HepG2 (cell line): Measurements from ENCODE around the gene KLHL33. TPM values are rescaled to one million over a fixed set of nuclear protein-coding genes. Genes with fewer than 3 reads are reported as not detected.

Experiments
- ASH2L ChIP-seq: fragments of 300-600, 200-600 bp; sonication (generic); IDR thresholded peaks from 2 replicates; pipeline ENCODE4 v1.7.0; 2017; ENCODE audit warnings: low read depth, mild to moderate bottlenecking, moderate library complexity, mixed read lengths, low read length; ENCODE audit not compliant: insufficient read length
- BCL6 ChIP-seq: IDR thresholded peaks from 2 replicates; pipeline ENCODE4 v1.6.1; 2016; ENCODE audit warnings: missing genetic modification reagents, missing compliant biosample characterization
- ETV6 ChIP-seq: sonication (generic); formaldehyde crosslinking; conservative IDR thresholded peaks from 2 replicates; pipeline ENCODE4 v1.4.0; 2020; ENCODE audit warnings: missing genetic modification reagents
- HDAC1 ChIP-seq: sonication (generic); formaldehyde crosslinking; IDR thresholded peaks from 2 replicates; pipeline ENCODE4 v1.5.1; 2020; ENCODE audit warnings: mild to moderate bottlenecking, missing genetic modification reagents
- KDM6A ChIP-seq: IDR thresholded peaks from 2 replicates; pipeline ENCODE4 v1.6.1; 2016; ENCODE audit warnings: low read depth
- KMT2A ChIP-seq: sonication (generic); formaldehyde crosslinking; IDR thresholded peaks from 2 replicates; pipeline ENCODE4 v1.4.0; 2020; ENCODE audit warnings: missing genetic modification reagents
- MYNN ChIP-seq: sonication (generic); formaldehyde crosslinking; IDR thresholded peaks from 2 replicates; pipeline ENCODE4 v1.4.0; 2020; ENCODE audit warnings: mild to moderate bottlenecking, low read depth, missing genetic modification reagents
- PLRG1 ChIP-seq: fragments of 450-650 bp; conservative IDR thresholded peaks from 2 replicates; pipeline ENCODE4 v1.6.1; 2016
- RARA ChIP-seq: IDR thresholded peaks from 2 replicates; pipeline ENCODE4 v1.6.1; 2016; ENCODE audit warnings: missing genetic modification reagents, missing compliant biosample characterization
- SCMH1 ChIP-seq: sonication (generic); formaldehyde crosslinking; IDR thresholded peaks from 2 replicates; pipeline ENCODE4 v1.9.0; 2021; ENCODE audit warnings: missing genetic modification reagents, mild to moderate bottlenecking, borderline replicate concordance
- ZFP1 ChIP-seq: IDR thresholded peaks from 2 replicates; pipeline ENCODE4 v1.6.1; 2016
- ZMYM2 ChIP-seq: sonication (generic); formaldehyde crosslinking; IDR thresholded peaks from 2 replicates; pipeline ENCODE4 v1.8.0; 2022; ENCODE audit warnings: mild to moderate bottlenecking, missing genetic modification reagents
- ZNF121 ChIP-seq: sonication (generic); formaldehyde crosslinking; IDR thresholded peaks from 2 replicates; pipeline ENCODE4 v1.5.0; 2020; ENCODE audit warnings: mild to moderate bottlenecking, missing genetic modification reagents
- ZNF136 ChIP-seq: sonication (generic); formaldehyde crosslinking; IDR thresholded peaks from 2 replicates; pipeline ENCODE4 v1.8.1; 2022; ENCODE audit warnings: low read depth, mild to moderate bottlenecking, moderate library complexity, missing genetic modification reagents
- ZNF446 ChIP-seq: sonication (generic); formaldehyde crosslinking; IDR thresholded peaks from 2 replicates; pipeline ENCODE4 v1.5.0; 2020; ENCODE audit warnings: mild to moderate bottlenecking, missing genetic modification reagents
- ZNF724P ChIP-seq: sonication (generic); formaldehyde crosslinking; IDR thresholded peaks from 2 replicates; pipeline ENCODE4 v1.8.0; 2022; ENCODE audit warnings: missing genetic modification reagents, borderline replicate concordance
- ZNF75D ChIP-seq: sonication (generic); formaldehyde crosslinking; IDR thresholded peaks from 2 replicates; pipeline ENCODE4 v1.8.1; 2023; ENCODE audit warnings: missing genetic modification reagents, mild to moderate bottlenecking, borderline replicate concordance
- polyA plus RNA-seq, 8 experiments: library from polyadenylated mRNA; depleted of rRNA in 3 of 8; stranded (reverse) in 7 of 8; unstranded in 1 of 8; fragments of >200 nt; fragmentation: Illumina TruSeq in 4 of 8; extraction: Trizol in 4 of 8; gene quantifications; 2 replicates each; pipeline versions ENCODE4 v1.2.1 to v1.2.3, GENCODE V29; 2011 to 2016; ENCODE audit warnings: low read depth in 4 of 8, missing spikeins in 1 of 8, mixed read lengths in 1 of 8; ENCODE audit not compliant: insufficient read depth in 1 of 8
- total RNA-seq, 5 experiments: library from RNA; depleted of rRNA; stranded (reverse); fragments of >200 nt; fragmentation: Illumina TruSeq; extraction: Trizol; gene quantifications; 2 replicates each; pipeline ENCODE4 v1.2.3, GENCODE V29; 2016; ENCODE audit warnings: low read depth in 1 of 5
- TF ChIP-seq, protein P1 (sequence below): sonication (generic); formaldehyde crosslinking; IDR thresholded peaks from 2 replicates; pipeline ENCODE4 v1.4.0; 2020; ENCODE audit warnings: missing genetic modification reagents, borderline replicate concordance
- TF ChIP-seq, protein P2 (sequence below): IDR thresholded peaks from 2 replicates; pipeline ENCODE4 v1.6.1; 2018; ENCODE audit warnings: missing genetic modification reagents, mild to moderate bottlenecking, missing compliant biosample characterization
- TF ChIP-seq, protein P3 (sequence below): sonication (generic); formaldehyde crosslinking; IDR thresholded peaks from 2 replicates; pipeline ENCODE4 v1.4.0; 2020; ENCODE audit warnings: missing genetic modification reagents
- TF ChIP-seq, protein P4 (sequence below): IDR thresholded peaks from 2 replicates; pipeline ENCODE4 v1.6.1; 2016; ENCODE audit warnings: low read depth, borderline replicate concordance
- TF ChIP-seq, protein P5 (sequence below): IDR thresholded peaks from 2 replicates; pipeline ENCODE4 v1.6.1; 2012; ENCODE audit warnings: low read depth, low read length, improper control_type of control experiment
- TF ChIP-seq, protein P6 (sequence below): sonication (generic); formaldehyde crosslinking; IDR thresholded peaks from 2 replicates; pipeline ENCODE4 v1.5.1; 2020; ENCODE audit warnings: missing genetic modification reagents, mild to moderate bottlenecking, borderline replicate concordance

Gene KLHL33
- total and polyA plus RNA-seq, 2 of the 13 experiments (the other 11 are each of a cell fraction or from before 2014, with no cell fraction given): not detected

DNA sequence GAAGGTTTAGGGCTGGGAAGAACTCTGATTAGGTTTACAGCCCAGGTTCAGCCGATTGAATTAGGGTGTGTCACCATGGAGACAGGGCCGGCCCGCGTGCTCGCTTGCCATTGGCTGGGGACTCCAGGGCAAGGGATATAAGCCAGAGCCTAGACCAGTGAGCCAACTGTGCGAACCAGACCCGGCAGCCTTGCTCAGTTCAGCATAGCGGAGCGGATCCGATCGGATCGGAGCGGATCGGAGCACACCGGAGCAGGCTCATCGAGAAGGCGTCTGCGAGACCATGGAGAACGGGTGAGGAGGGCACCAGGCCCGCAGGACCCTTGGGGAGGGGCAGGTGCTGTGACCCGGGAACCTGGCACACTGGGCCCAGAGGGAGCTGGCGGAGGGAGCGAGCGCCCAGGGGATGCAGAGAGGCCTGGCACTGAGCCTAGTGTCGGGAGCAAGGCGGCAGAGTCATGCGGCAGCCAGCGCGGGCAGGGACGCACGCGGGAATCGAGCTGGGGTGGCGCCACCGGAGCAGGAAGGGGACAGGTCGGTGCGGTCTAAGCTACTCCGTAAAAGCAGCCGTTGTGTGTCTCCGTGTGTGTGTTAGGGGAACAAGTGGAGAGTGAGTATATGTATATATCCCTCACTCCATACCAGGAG lies 33.4 kb upstream of the KLHL33 start, which contains the start of gene PNP (continued):
- TF ChIP-seq HDAC1 (CRISPR knock-in tag) (peak; percentile 87), ZNF121 (CRISPR knock-in tag) (no peak), ETV6 (CRISPR knock-in tag) (peak; percentile 91), KMT2A (CRISPR knock-in tag) (peak; percentile 84), ZMYM2 (CRISPR knock-in tag) (peak; percentile 47; the same call in 1 of the 2 replicates), PLRG1 (no peak), ZNF724P (peak; percentile 92; the same call in 1 of the 2 replicates), SCMH1 (CRISPR knock-in tag) (no peak), BCL6 (CRISPR knock-in tag) (peak; percentile 71; the same call in 1 of the 2 replicates), ZNF75D (CRISPR knock-in tag) (no peak), ZNF136 (CRISPR knock-in tag) (peak; percentile 80; the same call in 1 of the 2 replicates), RARA (CRISPR knock-in tag) (no peak; the same call in 1 of the 2 replicates), ZNF446 (CRISPR knock-in tag) (peak; percentile 10; the same call in 1 of the 2 replicates), ZFP1 (no peak), KDM6A (no peak), MYNN (CRISPR knock-in tag) (0 out of 2 replicates have a peak, but pooled peaks have one; percentile 87), ASH2L (peak; percentile 70)
- TF ChIP-seq, protein P1, sequence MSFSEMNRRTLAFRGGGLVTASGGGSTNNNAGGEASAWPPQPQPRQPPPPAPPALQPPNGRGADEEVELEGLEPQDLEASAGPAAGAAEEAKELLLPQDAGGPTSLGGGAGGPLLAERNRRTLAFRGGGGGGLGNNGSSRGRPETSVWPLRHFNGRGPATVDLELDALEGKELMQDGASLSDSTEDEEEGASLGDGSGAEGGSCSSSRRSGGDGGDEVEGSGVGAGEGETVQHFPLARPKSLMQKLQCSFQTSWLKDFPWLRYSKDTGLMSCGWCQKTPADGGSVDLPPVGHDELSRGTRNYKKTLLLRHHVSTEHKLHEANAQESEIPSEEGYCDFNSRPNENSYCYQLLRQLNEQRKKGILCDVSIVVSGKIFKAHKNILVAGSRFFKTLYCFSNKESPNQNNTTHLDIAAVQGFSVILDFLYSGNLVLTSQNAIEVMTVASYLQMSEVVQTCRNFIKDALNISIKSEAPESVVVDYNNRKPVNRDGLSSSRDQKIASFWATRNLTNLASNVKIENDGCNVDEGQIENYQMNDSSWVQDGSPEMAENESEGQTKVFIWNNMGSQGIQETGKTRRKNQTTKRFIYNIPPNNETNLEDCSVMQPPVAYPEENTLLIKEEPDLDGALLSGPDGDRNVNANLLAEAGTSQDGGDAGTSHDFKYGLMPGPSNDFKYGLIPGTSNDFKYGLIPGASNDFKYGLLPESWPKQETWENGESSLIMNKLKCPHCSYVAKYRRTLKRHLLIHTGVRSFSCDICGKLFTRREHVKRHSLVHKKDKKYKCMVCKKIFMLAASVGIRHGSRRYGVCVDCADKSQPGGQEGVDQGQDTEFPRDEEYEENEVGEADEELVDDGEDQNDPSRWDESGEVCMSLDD (CRISPR knock-in tag): no peak
- TF ChIP-seq, protein P2, sequence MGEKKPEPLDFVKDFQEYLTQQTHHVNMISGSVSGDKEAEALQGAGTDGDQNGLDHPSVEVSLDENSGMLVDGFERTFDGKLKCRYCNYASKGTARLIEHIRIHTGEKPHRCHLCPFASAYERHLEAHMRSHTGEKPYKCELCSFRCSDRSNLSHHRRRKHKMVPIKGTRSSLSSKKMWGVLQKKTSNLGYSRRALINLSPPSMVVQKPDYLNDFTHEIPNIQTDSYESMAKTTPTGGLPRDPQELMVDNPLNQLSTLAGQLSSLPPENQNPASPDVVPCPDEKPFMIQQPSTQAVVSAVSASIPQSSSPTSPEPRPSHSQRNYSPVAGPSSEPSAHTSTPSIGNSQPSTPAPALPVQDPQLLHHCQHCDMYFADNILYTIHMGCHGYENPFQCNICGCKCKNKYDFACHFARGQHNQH (CRISPR knock-in tag): peak; percentile 71
- TF ChIP-seq, protein P3, sequence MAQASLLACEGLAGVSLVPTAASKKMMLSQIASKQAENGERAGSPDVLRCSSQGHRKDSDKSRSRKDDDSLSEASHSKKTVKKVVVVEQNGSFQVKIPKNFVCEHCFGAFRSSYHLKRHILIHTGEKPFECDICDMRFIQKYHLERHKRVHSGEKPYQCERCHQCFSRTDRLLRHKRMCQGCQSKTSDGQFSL (CRISPR knock-in tag): no peak
- TF ChIP-seq, protein P4, sequence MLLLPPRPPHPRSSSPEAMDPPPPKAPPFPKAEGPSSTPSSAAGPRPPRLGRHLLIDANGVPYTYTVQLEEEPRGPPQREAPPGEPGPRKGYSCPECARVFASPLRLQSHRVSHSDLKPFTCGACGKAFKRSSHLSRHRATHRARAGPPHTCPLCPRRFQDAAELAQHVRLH (CRISPR knock-in tag): peak; percentile 96
- TF ChIP-seq, protein P5, sequence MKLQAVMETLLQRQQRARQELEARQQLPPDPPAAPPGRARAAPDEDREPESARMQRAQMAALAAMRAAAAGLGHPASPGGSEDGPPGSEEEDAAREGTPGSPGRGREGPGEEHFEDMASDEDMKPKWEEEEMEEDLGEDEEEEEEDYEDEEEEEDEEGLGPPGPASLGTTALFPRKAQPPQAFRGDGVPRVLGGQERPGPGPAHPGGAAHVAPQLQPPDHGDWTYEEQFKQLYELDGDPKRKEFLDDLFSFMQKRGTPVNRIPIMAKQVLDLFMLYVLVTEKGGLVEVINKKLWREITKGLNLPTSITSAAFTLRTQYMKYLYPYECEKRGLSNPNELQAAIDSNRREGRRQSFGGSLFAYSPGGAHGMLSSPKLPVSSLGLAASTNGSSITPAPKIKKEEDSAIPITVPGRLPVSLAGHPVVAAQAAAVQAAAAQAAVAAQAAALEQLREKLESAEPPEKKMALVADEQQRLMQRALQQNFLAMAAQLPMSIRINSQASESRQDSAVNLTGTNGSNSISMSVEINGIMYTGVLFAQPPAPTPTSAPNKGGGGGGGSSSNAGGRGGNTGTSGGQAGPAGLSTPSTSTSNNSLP: no peak
- TF ChIP-seq, protein P6, sequence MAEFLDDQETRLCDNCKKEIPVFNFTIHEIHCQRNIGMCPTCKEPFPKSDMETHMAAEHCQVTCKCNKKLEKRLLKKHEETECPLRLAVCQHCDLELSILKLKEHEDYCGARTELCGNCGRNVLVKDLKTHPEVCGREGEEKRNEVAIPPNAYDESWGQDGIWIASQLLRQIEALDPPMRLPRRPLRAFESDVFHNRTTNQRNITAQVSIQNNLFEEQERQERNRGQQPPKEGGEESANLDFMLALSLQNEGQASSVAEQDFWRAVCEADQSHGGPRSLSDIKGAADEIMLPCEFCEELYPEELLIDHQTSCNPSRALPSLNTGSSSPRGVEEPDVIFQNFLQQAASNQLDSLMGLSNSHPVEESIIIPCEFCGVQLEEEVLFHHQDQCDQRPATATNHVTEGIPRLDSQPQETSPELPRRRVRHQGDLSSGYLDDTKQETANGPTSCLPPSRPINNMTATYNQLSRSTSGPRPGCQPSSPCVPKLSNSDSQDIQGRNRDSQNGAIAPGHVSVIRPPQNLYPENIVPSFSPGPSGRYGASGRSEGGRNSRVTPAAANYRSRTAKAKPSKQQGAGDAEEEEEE (CRISPR knock-in tag): no peak
